Epithelial cell of esophagus (primary cell): ENCODE measurements around the gene SGPL1.

Experiments used
- DNase-seq: peaks from one replicate; pipeline ENCODE4 v3.0.0; 2010; ENCODE audit warnings: low read depth
- H3K4me3 ChIP-seq: 2 replicates; pipeline ENCODE4 v1.5.1; 2011; ENCODE audit warnings: mild to moderate bottlenecking, low read length, control low read depth
- TF ChIP-seq, protein P1 (sequence below): IDR thresholded peaks from 2 replicates; pipeline ENCODE4 v1.5.1; 2011; ENCODE audit warnings: low read depth, mild to moderate bottlenecking, low read length, control low read depth, inconsistent platforms; ENCODE audit not compliant: insufficient read depth; ENCODE audit errors: missing control alignments

The SGPL1 gene

DNA sequence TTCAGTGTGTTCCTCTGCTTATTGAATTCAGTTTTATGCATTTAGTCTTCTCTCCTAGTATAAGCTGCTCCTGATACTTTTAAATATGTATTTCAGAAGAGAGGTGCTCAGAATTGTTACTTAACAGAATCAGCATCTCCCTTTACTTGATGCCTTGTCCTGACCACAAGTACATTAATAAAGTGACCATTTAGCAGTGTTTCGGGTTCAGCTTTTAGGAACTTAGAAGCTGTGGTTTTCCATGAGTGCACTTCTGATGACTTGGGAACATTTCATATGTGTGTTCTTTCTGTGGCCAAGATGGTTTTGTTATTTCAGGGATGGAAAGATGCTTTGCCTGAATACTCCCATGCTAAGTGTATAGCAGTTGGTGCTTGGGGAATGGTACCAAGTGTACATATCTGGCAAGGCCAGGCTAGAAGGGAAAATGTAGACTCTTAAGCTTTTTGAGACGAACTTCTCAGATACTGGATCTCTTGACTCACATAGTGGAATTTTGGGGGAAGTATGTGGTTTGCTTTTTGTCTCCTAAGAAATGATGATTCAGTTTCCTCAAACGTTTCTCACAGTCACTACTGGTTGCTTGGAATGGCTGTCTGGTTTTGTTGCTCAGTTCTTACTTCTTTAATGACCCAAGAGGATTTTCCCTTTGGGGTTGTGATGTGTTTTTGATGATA is 17.2 kb downstream of the SGPL1 start:
- TF ChIP-seq, protein P1, sequence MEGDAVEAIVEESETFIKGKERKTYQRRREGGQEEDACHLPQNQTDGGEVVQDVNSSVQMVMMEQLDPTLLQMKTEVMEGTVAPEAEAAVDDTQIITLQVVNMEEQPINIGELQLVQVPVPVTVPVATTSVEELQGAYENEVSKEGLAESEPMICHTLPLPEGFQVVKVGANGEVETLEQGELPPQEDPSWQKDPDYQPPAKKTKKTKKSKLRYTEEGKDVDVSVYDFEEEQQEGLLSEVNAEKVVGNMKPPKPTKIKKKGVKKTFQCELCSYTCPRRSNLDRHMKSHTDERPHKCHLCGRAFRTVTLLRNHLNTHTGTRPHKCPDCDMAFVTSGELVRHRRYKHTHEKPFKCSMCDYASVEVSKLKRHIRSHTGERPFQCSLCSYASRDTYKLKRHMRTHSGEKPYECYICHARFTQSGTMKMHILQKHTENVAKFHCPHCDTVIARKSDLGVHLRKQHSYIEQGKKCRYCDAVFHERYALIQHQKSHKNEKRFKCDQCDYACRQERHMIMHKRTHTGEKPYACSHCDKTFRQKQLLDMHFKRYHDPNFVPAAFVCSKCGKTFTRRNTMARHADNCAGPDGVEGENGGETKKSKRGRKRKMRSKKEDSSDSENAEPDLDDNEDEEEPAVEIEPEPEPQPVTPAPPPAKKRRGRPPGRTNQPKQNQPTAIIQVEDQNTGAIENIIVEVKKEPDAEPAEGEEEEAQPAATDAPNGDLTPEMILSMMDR: no peak
- peak; percentile 78 for DNase-seq
- no peak overlapping the region for H3K4me3 ChIP-seq

GRCh38 chr10:70833601-70834000 is 17.9 kb downstream of the SGPL1 start:
- no peak overlapping the region for H3K4me3 ChIP-seq
- TF ChIP-seq, protein P1: no peak
- no peak for DNase-seq

DNA sequence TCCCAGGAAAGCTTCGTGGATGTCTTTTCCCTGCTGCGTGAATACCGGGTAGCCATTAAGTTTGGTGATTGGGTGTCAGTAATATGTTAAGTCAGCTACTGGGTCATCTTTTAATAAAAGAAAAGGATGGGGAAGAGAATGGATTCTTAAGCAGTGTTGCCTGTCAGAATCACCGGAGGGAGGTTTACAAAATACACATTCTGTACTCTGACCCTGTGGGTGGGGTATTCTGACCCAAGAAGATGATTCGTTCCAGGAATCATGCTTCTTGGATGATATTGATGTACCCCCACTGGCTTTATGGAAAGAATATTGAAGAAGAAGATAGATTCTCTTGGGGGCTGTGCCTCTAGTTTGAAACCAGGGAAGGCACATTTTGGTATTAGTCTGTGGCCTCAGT is 18.3 kb downstream of the SGPL1 start:
- TF ChIP-seq, protein P1: no peak
- H3K4me3 ChIP-seq: no peak overlapping the region
- DNase-seq: no peak

GRCh38 chr10:70834441-70835151 is 18.8 kb downstream of the SGPL1 start:
- TF ChIP-seq, protein P1: no peak
- no peak overlapping the region for H3K4me3 ChIP-seq
- no peak for DNase-seq

GRCh38 chr10:70836319-70836718 is 20.6 kb downstream of the SGPL1 start:
- TF ChIP-seq, protein P1: no peak
- DNase-seq: no peak
- H3K4me3 ChIP-seq: no peak overlapping the region

- no peak for DNase-seq
- TF ChIP-seq, protein P1: no peak
- H3K4me3 ChIP-seq: no peak overlapping the region
These were observed 21.9 kb downstream of the SGPL1 start for GRCh38 chr10:70837660-70838059.
